ENCODE results near the gene SERF2.
"Not testable (repeated sequence)": the region's sequence is repeated elsewhere in the genome, so short reads cannot be mapped to it uniquely, and the experiment has no call there.

SERF2 gene

DNA sequence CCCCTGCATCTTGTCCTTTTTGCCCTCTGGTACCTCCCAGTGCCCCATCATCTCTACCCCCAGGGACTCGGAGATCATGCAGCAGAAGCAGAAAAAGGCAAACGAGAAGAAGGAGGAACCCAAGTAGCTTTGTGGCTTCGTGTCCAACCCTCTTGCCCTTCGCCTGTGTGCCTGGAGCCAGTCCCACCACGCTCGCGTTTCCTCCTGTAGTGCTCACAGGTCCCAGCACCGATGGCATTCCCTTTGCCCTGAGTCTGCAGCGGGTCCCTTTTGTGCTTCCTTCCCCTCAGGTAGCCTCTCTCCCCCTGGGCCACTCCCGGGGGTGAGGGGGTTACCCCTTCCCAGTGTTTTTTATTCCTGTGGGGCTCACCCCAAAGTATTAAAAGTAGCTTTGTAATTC lies 1.5 kb downstream of the SERF2 start:
- in situ Hi-C loops (cut with MboI; ENCODE audit: low sequenced_read_pairs): no loop called here

DNA sequence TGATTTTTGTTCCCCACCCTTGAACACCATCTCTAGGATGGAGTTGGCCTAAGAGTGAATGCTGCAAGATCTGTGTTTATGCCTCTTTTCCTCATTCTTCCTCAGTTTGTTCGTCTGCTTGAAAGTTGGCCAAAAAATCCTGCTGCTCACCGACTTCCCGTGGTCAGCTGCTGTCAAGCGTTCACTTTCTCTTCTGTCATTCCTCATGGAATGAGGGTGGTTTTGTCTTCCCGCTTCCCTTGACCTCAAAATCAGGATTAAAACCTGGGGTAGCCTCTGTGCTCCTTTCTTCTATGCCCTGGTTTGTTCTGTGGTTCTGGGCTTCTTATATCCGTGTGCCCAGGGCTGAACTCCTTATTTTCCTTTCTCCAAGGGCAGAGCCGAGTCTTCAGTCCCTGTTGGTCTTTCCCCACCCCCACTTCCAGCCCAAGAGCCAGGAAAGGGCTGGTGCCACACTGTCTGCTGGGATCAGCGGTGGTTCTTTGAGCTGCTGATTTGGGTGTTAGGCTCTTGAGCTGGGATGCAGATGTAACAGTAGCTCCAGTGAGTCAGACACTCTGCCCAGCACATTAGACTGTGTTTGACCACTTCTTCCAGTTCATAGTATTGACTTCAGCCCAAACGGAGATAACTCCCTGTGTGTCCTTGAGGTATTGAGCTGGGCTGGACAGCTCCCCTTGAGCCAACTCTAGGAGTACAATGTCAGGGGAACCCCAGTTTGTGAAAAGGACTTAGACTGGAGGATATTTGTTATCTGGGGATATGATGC lies 2.3 kb downstream of the SERF2 start:
- in situ Hi-C loops (cut with MboI; ENCODE audit: low sequenced_read_pairs): no loop called here

DNA sequence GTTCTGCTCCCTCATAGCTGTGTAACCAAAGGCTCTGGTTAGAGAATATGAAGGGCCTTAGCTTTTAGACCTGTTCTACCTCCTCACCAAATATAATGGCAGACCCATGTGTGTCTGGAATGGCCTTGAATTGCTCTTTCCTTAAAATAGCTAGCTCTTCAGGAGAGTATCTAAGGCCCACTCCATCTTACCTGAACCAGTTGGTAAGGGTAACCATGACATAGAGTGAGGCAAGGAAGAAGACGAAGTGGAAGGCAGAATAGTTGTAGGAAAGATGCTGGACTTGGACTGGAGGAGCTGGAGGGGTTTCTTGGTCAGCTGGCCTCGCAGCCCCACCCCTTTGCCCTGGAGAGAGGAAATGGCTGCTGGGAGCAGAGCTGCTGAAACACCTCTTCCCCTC lies 3.1 kb downstream of the SERF2 start:
- in situ Hi-C loops (cut with MboI; ENCODE audit: low sequenced_read_pairs): no loop called here

GRCh38 chr15:43795997-43796396 lies 3.9 kb downstream of the SERF2 start:
- in situ Hi-C loops (cut with MboI; ENCODE audit: low sequenced_read_pairs): no loop called here

DNA sequence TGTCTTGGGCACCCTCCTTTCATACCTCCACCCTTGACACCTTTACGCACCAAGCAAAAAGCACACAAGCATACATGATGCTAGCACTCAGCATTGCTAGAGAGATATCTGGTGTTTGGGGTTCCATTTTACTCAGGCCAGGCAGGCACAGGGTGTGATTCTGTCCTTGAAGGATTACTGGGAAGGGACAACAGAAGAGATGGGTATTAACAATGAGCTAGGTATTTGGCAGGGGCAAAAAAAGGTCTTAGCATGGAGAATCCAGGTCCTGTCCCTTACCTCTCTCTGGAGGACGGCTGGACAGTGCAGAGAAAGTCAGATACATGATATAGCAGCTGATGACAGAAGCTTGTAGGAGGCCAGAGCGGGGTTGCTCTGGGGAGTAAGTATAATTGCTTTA lies 4.4 kb downstream of the SERF2 start:
- in situ Hi-C loops (cut with MboI; ENCODE audit: low sequenced_read_pairs): no loop called here

- in situ Hi-C loops (cut with MboI; ENCODE audit: low sequenced_read_pairs): no loop called here
Observed at GRCh38 chr15:43799209-43799944, 7.3 kb downstream of the SERF2 start.

- in situ Hi-C loops (cut with MboI; ENCODE audit: low sequenced_read_pairs): no loop called here
Observed at GRCh38 chr15:43799945-43800285, 7.8 kb downstream of the SERF2 start, which contains the start of gene SERINC4. SERINC4 (minus strand) TSS chr15:43800220; CDS start chr15:43799986, 234 bp downstream.

DNA sequence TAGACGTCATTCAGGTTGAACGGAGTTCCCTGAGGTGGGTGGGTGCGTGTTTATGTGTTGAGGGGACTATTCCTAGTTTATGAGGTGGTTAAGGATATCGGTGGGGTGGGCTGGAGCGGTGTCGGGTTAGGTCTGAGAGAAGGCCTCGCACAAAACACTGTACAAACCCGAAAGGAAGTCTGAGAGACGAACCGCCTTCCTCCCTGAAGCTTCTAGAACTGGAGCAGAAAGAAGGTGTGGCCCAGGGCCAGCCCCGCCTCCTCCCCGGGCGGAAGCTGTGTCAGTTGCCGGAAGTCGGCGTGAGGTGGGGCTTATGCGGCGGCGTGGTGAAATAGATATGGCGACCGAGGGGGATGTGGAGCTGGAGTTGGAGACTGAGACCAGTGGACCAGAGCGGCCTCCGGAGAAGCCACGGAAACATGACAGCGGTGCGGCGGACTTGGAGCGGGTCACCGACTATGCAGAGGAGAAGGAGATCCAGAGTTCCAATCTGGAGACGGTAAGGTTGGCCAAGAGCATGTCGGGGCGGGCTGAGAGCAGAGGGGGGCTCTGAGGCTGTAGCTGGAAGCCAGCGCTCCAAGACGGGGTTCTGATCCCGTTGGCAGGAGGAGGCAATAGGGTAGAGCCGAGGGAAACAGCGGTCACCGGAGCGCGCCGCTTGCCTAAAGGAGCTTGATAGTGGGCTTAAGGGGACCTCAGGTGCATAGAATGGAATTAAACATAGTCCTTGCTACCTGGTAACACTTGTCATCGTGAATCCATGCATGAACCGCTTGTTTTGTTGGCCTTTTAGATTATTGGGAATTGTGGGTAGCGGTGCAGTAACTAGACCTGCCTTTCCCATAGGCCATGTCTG lies 8.4 kb downstream of the SERF2 start, which contains the start of gene HYPK:
Gene HYPK (plus strand): TSS at position 314 of the 856 bp plus-strand sequence. CDS start 24 bp downstream, at position 338.
- in situ Hi-C loops (cut with MboI; ENCODE audit: low sequenced_read_pairs): no loop called here

GRCh38 chr15:43802676-43803075 lies 10.6 kb downstream of the SERF2 start:
- in situ Hi-C loops (cut with MboI; ENCODE audit: low sequenced_read_pairs): not testable (repeated sequence)

DNA sequence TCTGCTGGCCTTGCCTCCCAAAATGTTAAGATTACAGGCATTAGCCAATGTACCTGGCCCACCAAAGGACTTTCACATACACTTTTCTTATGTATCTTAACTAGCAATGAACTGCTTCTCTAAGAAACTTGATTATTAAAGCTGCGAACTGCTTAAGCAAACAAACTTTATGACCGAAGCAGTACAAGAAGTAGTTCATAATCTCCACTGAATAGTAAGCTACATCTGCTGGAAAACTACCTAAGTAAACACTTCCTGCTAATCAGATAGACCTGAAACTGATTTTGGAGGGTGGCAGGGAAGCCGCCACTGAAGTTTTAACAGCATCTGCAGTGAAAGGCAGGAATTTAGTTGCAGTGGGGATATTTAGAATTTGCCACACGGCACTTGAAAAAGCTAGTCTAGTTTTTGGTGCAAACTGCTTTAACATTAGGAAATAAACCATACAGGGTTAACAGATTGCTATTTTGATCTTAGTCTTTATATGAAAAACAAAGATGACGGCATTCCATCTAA lies 16.4 kb downstream of the SERF2 start:
- in situ Hi-C loops (cut with MboI; ENCODE audit: low sequenced_read_pairs): no loop called here

GRCh38 chr15:43808960-43809678 lies 17.0 kb downstream of the SERF2 start:
- in situ Hi-C loops (cut with MboI; ENCODE audit: low sequenced_read_pairs): no loop called here

GRCh38 chr15:43815064-43815463 lies 22.9 kb downstream of the SERF2 start:
- in situ Hi-C loops (cut with MboI; ENCODE audit: low sequenced_read_pairs): not testable (repeated sequence)

DNA sequence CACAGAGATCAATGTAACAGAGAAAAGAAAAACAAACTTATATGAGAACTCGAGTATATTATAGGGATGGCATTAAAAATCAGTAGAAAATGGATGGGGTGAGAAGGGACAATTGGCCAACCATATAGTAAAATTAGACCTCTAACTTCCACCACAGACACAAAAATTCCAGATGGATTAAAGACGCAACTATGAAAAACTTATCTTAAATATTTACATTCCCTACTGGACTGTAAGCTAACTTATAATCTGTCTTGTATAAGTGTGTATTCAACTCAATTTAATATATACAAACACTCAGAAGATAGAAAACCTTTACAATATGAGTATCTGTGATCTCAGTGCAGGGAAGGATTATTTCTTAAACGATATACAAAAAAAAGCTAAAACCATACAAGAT lies 29.4 kb downstream of the SERF2 start:
- in situ Hi-C loops (cut with MboI; ENCODE audit: low sequenced_read_pairs): no loop called here

DNA sequence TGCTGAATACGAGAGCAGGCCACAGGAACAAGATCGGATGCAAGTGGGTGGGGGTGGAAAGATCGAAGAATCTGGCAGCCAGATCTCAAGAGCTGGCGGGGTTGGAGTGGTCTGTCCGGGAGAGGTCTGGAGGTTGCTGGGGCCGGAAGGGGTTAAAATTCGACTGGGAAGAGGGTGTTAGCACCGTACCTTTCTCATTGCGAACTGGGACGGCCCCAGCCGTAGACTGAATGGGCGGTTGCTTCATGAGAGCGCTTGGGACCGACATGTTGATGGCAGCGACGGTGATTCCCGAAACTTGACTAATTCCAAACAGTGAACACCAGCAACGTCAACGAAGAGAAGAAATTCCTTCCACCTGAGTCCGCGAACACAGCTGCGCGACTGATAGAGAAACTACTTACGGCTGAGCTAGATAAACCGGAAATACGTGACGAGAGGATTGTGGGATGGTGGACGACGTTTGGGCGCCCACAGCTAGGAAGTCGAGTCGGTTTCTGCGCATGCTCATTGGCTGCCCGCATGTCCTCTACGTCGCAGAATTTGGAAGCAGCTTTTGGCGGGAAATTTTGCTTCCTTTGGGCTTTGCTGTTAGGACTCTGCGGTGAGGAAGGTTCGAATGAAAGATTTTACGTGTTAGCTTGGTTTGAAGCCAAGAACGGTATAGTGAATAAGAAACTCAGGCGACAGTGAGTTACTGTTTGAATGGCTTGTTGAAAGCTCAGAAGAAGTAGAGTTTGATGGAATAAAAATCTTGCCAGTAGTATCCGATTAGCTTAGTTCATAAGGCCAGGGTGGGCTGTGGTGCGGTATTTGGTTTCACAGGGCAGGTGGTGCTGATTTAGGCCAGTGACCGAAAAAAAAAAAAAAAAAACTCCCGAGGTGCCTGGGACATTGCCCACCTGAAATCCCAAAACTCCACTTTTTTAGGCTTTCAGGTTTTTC lies 32.5 kb downstream of the SERF2 start, which contains the start of gene MFAP1:
Gene MFAP1 (minus strand): TSS at position 389 of the 945 bp plus-strand sequence. CDS start 121 bp downstream, at position 268.
- in situ Hi-C loops (cut with MboI; ENCODE audit: low sequenced_read_pairs): no loop called here

DNA sequence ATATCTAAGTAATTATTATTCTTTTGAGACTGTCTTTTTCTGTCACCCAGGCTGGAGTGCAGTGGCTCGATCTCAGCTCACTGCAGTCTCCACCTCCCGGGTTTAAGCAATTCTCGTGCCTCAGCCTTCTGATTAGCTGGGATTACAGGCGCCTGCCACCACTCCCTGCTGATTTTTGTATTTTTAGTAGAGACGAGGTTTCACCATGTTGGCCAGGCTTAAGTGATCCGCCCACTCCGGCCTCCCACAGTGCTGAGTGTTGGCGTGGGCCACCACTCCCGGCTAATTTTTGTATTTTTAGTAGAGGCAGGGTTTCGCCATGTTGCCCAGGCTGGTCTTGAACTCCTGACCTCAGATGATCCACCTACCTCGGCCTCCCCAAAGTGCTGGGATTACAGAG lies 33.2 kb downstream of the SERF2 start:
- in situ Hi-C loops (cut with MboI; ENCODE audit: low sequenced_read_pairs): not testable (repeated sequence)

DNA sequence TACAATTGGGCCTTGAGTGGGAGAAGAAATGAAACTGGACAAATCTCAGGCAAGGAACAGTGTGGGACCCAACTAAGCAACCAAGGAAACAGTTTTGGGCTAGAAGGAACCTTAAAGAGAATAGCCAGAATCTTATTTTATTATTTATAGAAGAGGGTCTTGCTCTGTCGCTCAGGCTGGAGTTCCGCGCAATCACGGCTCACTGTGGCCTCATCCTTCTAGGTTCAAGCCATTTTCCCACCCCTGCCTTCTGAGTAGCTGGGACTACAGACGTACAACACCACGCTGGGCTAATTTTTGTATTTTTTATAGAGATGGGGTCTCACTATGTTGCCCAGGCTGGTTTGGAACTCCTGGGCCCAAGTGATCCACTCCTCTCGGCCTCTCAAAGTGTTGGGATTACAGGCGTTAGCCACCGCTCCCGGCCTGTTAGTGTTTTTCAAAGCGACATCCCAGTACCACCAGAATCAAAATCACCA lies 33.9 kb downstream of the SERF2 start:
- in situ Hi-C loops (cut with MboI; ENCODE audit: low sequenced_read_pairs): no loop called here

DNA sequence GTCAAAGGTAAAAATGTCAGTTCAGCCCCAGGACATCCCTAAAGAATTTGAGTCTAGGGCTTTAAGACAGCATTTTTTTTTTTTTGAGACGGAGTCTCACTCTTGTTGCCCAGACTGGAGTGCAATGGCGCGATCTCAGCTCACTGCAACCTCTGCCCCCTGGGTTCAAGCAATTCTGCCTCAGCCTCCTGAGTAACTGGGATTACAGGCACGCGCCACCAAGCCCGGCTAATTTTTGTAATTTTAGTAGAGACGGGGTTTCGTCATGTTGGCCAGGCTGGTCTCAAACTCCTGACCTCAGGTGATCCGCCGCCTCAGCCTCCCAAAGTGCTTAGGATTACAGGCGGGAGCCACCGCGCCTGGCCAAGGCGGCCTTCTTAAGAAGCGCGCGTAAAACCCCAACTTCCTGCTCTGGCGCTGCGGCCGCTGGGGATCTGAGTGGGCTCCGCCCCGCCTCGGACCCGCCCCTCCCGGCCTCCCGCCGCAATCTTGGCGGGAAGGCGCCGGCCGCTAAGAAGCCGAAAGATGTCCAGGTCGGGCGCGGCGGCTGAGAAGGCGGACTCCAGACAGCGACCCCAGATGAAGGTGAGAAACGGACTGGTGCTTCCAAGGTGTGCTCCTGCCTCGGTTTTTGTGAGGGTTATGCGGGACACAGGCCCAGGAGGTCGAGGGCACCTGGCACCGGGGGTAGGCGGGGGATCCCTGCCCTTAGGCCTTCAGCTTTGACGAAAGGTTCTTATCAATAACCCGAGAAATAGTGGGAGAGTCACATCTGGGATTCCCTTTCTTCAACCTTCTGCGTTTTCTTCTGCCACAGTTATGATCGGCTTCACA lies 34.6 kb downstream of the SERF2 start, which contains the start of gene WDR76:
Gene WDR76 (plus strand): TSS at position 495 of the 834 bp plus-strand sequence. CDS start 31 bp downstream, at position 526.
- in situ Hi-C loops (cut with MboI; ENCODE audit: low sequenced_read_pairs): no loop called here

DNA sequence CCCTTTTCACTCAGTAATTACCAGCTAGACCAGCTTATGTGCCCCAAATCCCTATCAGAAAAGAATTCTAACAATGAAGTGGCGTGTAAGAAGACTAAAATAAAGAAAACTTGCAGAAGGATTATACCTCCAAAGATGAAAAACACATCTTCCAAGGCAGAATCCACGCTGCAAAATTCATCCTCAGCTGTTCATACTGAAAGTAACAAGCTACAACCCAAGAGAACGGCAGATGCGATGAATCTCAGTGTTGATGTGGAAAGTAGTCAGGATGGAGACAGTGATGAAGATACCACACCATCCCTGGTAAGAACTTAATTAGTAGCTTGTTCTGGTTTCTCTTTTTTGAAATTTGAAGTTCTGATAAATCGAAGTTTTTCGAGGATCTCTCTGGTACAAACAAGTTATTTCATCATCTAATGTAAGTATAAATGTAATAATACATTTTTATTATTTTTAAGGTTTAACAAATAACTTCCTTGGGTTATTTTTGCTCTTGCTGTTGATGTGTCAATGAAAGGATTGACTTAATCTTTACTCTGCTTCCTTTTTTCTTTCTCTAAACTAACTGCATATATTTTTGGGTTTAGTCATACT lies 36.0 kb downstream of the SERF2 start:
- in situ Hi-C loops (cut with MboI; ENCODE audit: low sequenced_read_pairs): no loop called here

Data from HL-60/S4 (cell line).